Epidermal melanocyte (primary cell): ENCODE data around the gene CEBPZ.
A peak's percentile ranks its signal among the peaks of the same experiment; 100 is the strongest.
"Not testable (repeated sequence)": the region's sequence is repeated elsewhere in the genome, so short reads cannot be mapped to it uniquely, and the experiment has no call there.

Experiments
- DNase-seq: peaks from one replicate; pipeline ENCODE4 v3.0.0; 2011; ENCODE audit warnings: low spot score; ENCODE audit not compliant: insufficient read length

Gene CEBPZ

GRCh38 chr2:37224063-37224462 is 7.3 kb downstream of the CEBPZ start:
- DNase-seq = no peak

- DNase-seq = no peak
Measured at GRCh38 chr2:37223131-37223530, 8.3 kb downstream of the CEBPZ start.

GRCh38 chr2:37219046-37219445 is 12.3 kb downstream of the CEBPZ start:
- DNase-seq = no peak

- no peak for DNase-seq
Measured at GRCh38 chr2:37215250-37215649, 16.1 kb downstream of the CEBPZ start.

- no peak for DNase-seq
Measured at GRCh38 chr2:37211939-37212338, 19.5 kb downstream of the CEBPZ start.

- no peak for DNase-seq
Measured at GRCh38 chr2:37211212-37211611, 20.2 kb downstream of the CEBPZ start.

- DNase-seq = not testable (repeated sequence)
Measured at GRCh38 chr2:37206760-37207159, 24.6 kb downstream of the CEBPZ start.

GRCh38 chr2:37205689-37206341 is 25.6 kb downstream of the CEBPZ start:
- DNase-seq = no peak

- not testable (repeated sequence) for DNase-seq
Measured at GRCh38 chr2:37205071-37205661, 26.2 kb downstream of the CEBPZ start.

- DNase-seq = no peak
Measured at GRCh38 chr2:37203708-37204107, 27.7 kb downstream of the CEBPZ start.

- no peak for DNase-seq
Measured at GRCh38 chr2:37201766-37202165, 29.6 kb downstream of the CEBPZ start.

- no peak for DNase-seq
Measured at GRCh38 chr2:37201208-37201607, 30.2 kb downstream of the CEBPZ start.

- no peak for DNase-seq
Measured at GRCh38 chr2:37198681-37199065, 32.7 kb downstream of the CEBPZ start.

- DNase-seq = peak; percentile 80
Measured at GRCh38 chr2:37196320-37197195, 34.8 kb downstream of the CEBPZ start, which contains the start of gene CEBPZOS. TSS of gene CEBPZOS (plus strand) at chr2:37196496. CDS start at chr2:37199705, 3,209 bp downstream.

GRCh38 chr2:37195862-37196319 is 35.5 kb downstream of the CEBPZ start:
- DNase-seq = not testable (repeated sequence)

GRCh38 chr2:37192551-37192950 is 38.8 kb downstream of the CEBPZ start:
- DNase-seq = no peak

GRCh38 chr2:37191747-37192146 is 39.6 kb downstream of the CEBPZ start:
- no peak for DNase-seq

- no peak for DNase-seq
Measured at GRCh38 chr2:37191253-37191652, 40.1 kb downstream of the CEBPZ start.

GRCh38 chr2:37190290-37190689 is 41.1 kb downstream of the CEBPZ start:
- no peak for DNase-seq

- DNase-seq = no peak
Measured at GRCh38 chr2:37189452-37190153, 41.8 kb downstream of the CEBPZ start.

- DNase-seq = no peak
Measured at GRCh38 chr2:37188570-37188969, 42.8 kb downstream of the CEBPZ start, which contains the start of gene SULT6B1. TSS of gene SULT6B1 (minus strand) at chr2:37188670. CDS start at chr2:37188640, 30 bp downstream.
